ENCODE data around the gene SERBP1.
"Not testable (repeated sequence)": the region's sequence is repeated elsewhere in the genome, so short reads cannot be mapped to it uniquely, and the experiment has no call there.

SERBP1 gene

GRCh38 chr1:67427465-67427864 is 2.7 kb downstream of the SERBP1 start:
- no peak for DNase-seq (ENCODE audit: low spot score)
- no peak for TF ChIP-seq CTCF (IDR thresholded peaks at IDR 0.05; ENCODE audit: extremely low read depth, missing control alignments)

- TF ChIP-seq CTCF (IDR thresholded peaks at IDR 0.05; ENCODE audit: extremely low read depth, missing control alignments) = no peak
- DNase-seq (ENCODE audit: low spot score) = no peak
These were observed 9.2 kb downstream of the SERBP1 start for GRCh38 chr1:67420835-67421492.

GRCh38 chr1:67418839-67419586 is 11.2 kb downstream of the SERBP1 start:
- TF ChIP-seq CTCF (IDR thresholded peaks at IDR 0.05; ENCODE audit: extremely low read depth, missing control alignments) = no peak
- no peak for DNase-seq (ENCODE audit: low spot score)

- DNase-seq (ENCODE audit: low spot score) = not testable (repeated sequence)
These were observed 12.5 kb downstream of the SERBP1 start for GRCh38 chr1:67417733-67418132.

- no peak for DNase-seq (ENCODE audit: low spot score)
- TF ChIP-seq CTCF (IDR thresholded peaks at IDR 0.05; ENCODE audit: extremely low read depth, missing control alignments) = no peak
These were observed 15.2 kb downstream of the SERBP1 start for GRCh38 chr1:67415041-67415440.

- no peak for TF ChIP-seq CTCF (IDR thresholded peaks at IDR 0.05; ENCODE audit: extremely low read depth, missing control alignments)
- no peak for DNase-seq (ENCODE audit: low spot score)
These were observed 15.6 kb downstream of the SERBP1 start for GRCh38 chr1:67414574-67414973.

GRCh38 chr1:67413101-67413500 is 17.1 kb downstream of the SERBP1 start:
- not testable (repeated sequence) for DNase-seq (ENCODE audit: low spot score)

GRCh38 chr1:67408148-67408547 is 22.1 kb downstream of the SERBP1 start:
- no peak for DNase-seq (ENCODE audit: low spot score)
- TF ChIP-seq CTCF (IDR thresholded peaks at IDR 0.05; ENCODE audit: extremely low read depth, missing control alignments) = no peak
